T-cell (primary cell): Measurements from ENCODE around the gene CUX1. TPM values are rescaled to one million over a fixed set of nuclear protein-coding genes. Genes with fewer than 3 reads are reported as not detected.

ENCODE experiments used
- ATAC-seq, 4 experiments: fragments of 200-7000 bp in 3 of 4; fragments of 150-1000 bp in 1 of 4; cut with Tn5 transposase; replicated peaks in 1 of 4; 1 replicate in 3 of 4; 2 replicates in 1 of 4; pipeline ENCODE4 v1.10.0; 2021; ENCODE audit warnings: moderate library complexity in 3 of 4, mild to moderate bottlenecking in 2 of 4, moderate number of reproducible peaks in 1 of 4
- CTCF ChIA-PET, 2 donors: fragments of 300-600 bp; sonication (Branson Sonifier 250); formaldehyde crosslinking; loops; one replicate each; lab custom pipeline; 2022; ENCODE audit warnings: antibody characterized with exemption in 2 of 2; lab: Charles Lee
- POLR2A ChIA-PET, 2 donors: fragments of 300-600 bp; sonication (Branson Sonifier 250); formaldehyde crosslinking; loops; one replicate each; lab custom pipeline; 2022; ENCODE audit warnings: antibody characterized with exemption in 2 of 2; lab: Charles Lee
- DNase-seq, 35 experiments: peaks; one replicate each; pipeline versions ENCODE4 v3.0.0 to v3.0.0-alpha.2; 2013 to 2023
- H3K27ac ChIP-seq: one replicate; pipeline ENCODE4 v1.5.1; 2013; ENCODE audit warnings: low read length
- H3K27me3 ChIP-seq, 2 experiments: replicated peaks in 1 of 2; 1 replicate in 1 of 2; 2 replicates in 1 of 2; pipeline versions ENCODE4 v1.6.1 to v1.7.0; 2013; ENCODE audit warnings: low read length in 1 of 2, mixed read lengths in 1 of 2; ENCODE audit not compliant: control insufficient read depth in 2 of 2, insufficient read depth in 2 of 2; ENCODE audit errors: extremely low read depth in 1 of 2
- H3K36me3 ChIP-seq, 2 donors: 1 replicate in 1 of 2; 2 replicates in 1 of 2; pipeline versions ENCODE4 v1.6.1 to v1.7.0; 2013; ENCODE audit warnings: low read length in 1 of 2; ENCODE audit not compliant: control insufficient read depth in 2 of 2, insufficient read depth in 1 of 2; ENCODE audit errors: extremely low read depth in 1 of 2
- H3K4me1 ChIP-seq, 2 experiments: 1 replicate in 1 of 2; 2 replicates in 1 of 2; pipeline versions ENCODE4 v1.6.1 to v1.7.0; 2013; ENCODE audit warnings: low read length in 2 of 2, mixed read lengths in 1 of 2; ENCODE audit not compliant: insufficient read depth in 2 of 2, control insufficient read depth in 1 of 2; ENCODE audit errors: extremely low read depth in 1 of 2
- H3K4me3 ChIP-seq, 2 donors: 1 replicate in 1 of 2; 2 replicates in 1 of 2; pipeline versions ENCODE4 v1.5.1 to v1.7.0; 2013; ENCODE audit warnings: mild to moderate bottlenecking in 2 of 2, low read length in 1 of 2, moderate library complexity in 1 of 2; ENCODE audit not compliant: control insufficient read depth in 1 of 2; ENCODE audit errors: extremely low read depth in 1 of 2
- H3K9me3 ChIP-seq: 2 replicates; pipeline ENCODE4 v1.7.0; 2013
- H3K27ac Mint-ChIP-seq, 2 donors: one replicate each; pipeline ENCODE4 v1.8.0; 2020 to 2021; ENCODE audit warnings: mild to moderate bottlenecking in 2 of 2, mixed read lengths in 2 of 2
- H3K27me3 Mint-ChIP-seq, 2 donors: one replicate each; pipeline ENCODE4 v1.8.0; 2021 to 2022; ENCODE audit warnings: mixed read lengths in 2 of 2
- H3K36me3 Mint-ChIP-seq: one replicate; pipeline ENCODE4 v1.8.0; 2021; ENCODE audit warnings: mixed read lengths
- H3K4me1 Mint-ChIP-seq, 3 donors: one replicate each; pipeline ENCODE4 v1.8.0; 2020 to 2022; ENCODE audit warnings: mixed read lengths in 3 of 3, mild to moderate bottlenecking in 1 of 3
- H3K4me3 Mint-ChIP-seq, 3 donors: one replicate each; pipeline ENCODE4 v1.8.0; 2020 to 2022; ENCODE audit warnings: mild to moderate bottlenecking in 3 of 3, mixed read lengths in 3 of 3, moderate library complexity in 3 of 3
- H3K9me3 Mint-ChIP-seq, 3 donors: one replicate each; pipeline ENCODE4 v1.8.0; 2020 to 2022; ENCODE audit warnings: mixed read lengths in 3 of 3
- WGBS: methylation state at CpG from one replicate; pipeline ENCODE4 v1.1.5; 2013; ENCODE audit warnings: missing lambda C conversion rate; ENCODE audit not compliant: insufficient coverage; 5-methylcytosine and 5-hydroxymethylcytosine counted together
- total RNA-seq, 35 experiments: library from RNA in 6 of 35; stranded (reverse) in 6 of 35; fragments of 120-200 nt in 1 of 35; gene quantifications; one replicate each; pipeline versions ENCODE4 v1.2.1 to v1.2.4 and lab custom pipeline; 2013 to 2026

Gene CUX1
- total RNA-seq, 5 donors from 2014 or later (not counting 1 experiment from before 2014, with no cell fraction given): 36.9 to 50.2 (median 42.8) TPM

GRCh38 chr7:102149416-102149815 is 332.0 kb downstream of the CUX1 start:
- no peaks in the 10 kb centered on the region for H3K4me1 Mint-ChIP-seq
- no peaks in the 10 kb centered on the region for H3K9me3 Mint-ChIP-seq
- no peak overlapping the region for H3K27ac Mint-ChIP-seq
- Histone ChIP-seq H3K4me1 (no peaks in the 10 kb centered on the region), H3K4me3 (no peak overlapping the region), H3K36me3 (peaks cover 0 to 4% of the 10 kb centered on the region in 2 donors), H3K27ac (no peak overlapping the region), H3K27me3 (no peaks in the 10 kb centered on the region), H3K9me3 (no peaks in the 10 kb centered on the region)
- no peaks in the 10 kb centered on the region for H3K27me3 Mint-ChIP-seq
- no peak for ATAC-seq
- WGBS: 100% methylated on average over 10 of the region's 12 CpGs
- DNase-seq: no peak
- CTCF ChIA-PET: no interaction called here
- POLR2A ChIA-PET: no interaction called here
- H3K36me3 Mint-ChIP-seq: peaks cover 20% of the 10 kb centered on the region
- H3K4me3 Mint-ChIP-seq: no peak overlapping the region

- Histone ChIP-seq H3K36me3 (peaks cover 0 to 4% of the 10 kb centered on the region in 2 donors), H3K4me1 (no peaks in the 10 kb centered on the region), H3K4me3 (no peak overlapping the region), H3K27me3 (no peaks in the 10 kb centered on the region), H3K27ac (no peak overlapping the region), H3K9me3 (no peaks in the 10 kb centered on the region)
- H3K4me3 Mint-ChIP-seq: no peak overlapping the region
- H3K27ac Mint-ChIP-seq: no peak overlapping the region
- DNase-seq (no peak), ATAC-seq (no peak)
- H3K4me1 Mint-ChIP-seq: no peaks in the 10 kb centered on the region
- H3K36me3 Mint-ChIP-seq: peaks cover 17% of the 10 kb centered on the region
- no peaks in the 10 kb centered on the region for H3K9me3 Mint-ChIP-seq
- WGBS: 91% methylated on average over 12 of the region's 18 CpGs
- no peaks in the 10 kb centered on the region for H3K27me3 Mint-ChIP-seq
- ChIA-PET POLR2A (no interaction called here), CTCF (no interaction called here)
Measured at GRCh38 chr7:102150266-102150665, 332.8 kb downstream of the CUX1 start.

- Histone ChIP-seq H3K9me3 (no peaks in the 10 kb centered on the region), H3K36me3 (peaks cover 0 to 4% of the 10 kb centered on the region in 2 donors), H3K27ac (no peak overlapping the region), H3K4me3 (no peak overlapping the region), H3K27me3 (no peaks in the 10 kb centered on the region), H3K4me1 (no peaks in the 10 kb centered on the region)
- Mint-ChIP-seq H3K36me3 (peaks cover 15% of the 10 kb centered on the region), H3K27me3 (no peaks in the 10 kb centered on the region), H3K4me3 (no peak overlapping the region), H3K4me1 (no peaks in the 10 kb centered on the region), H3K9me3 (no peaks in the 10 kb centered on the region), H3K27ac (no peak overlapping the region)
- ATAC-seq (no peak), DNase-seq (no peak)
- ChIA-PET POLR2A (no interaction called here), CTCF (no interaction called here)
- WGBS: 91% methylated on average over 17 of the region's 21 CpGs
Measured at GRCh38 chr7:102152672-102153598, 335.5 kb downstream of the CUX1 start.

GRCh38 chr7:102153599-102153946 is 336.1 kb downstream of the CUX1 start:
- no peak for ATAC-seq
- no peak overlapping the region for H3K4me3 Mint-ChIP-seq

GRCh38 chr7:102154425-102154824 is 337.0 kb downstream of the CUX1 start:
- Histone ChIP-seq H3K4me1 (no peaks in the 10 kb centered on the region), H3K36me3 (peaks cover 2 to 10% of the 10 kb centered on the region in 2 donors), H3K9me3 (no peaks in the 10 kb centered on the region), H3K27ac (no peak overlapping the region), H3K27me3 (no peaks in the 10 kb centered on the region), H3K4me3 (no peak overlapping the region)
- no peak for ATAC-seq
- POLR2A ChIA-PET: no interaction called here
- Mint-ChIP-seq H3K27ac (no peak overlapping the region), H3K27me3 (no peaks in the 10 kb centered on the region), H3K4me1 (no peaks in the 10 kb centered on the region), H3K36me3 (peaks cover 22% of the 10 kb centered on the region), H3K9me3 (no peaks in the 10 kb centered on the region), H3K4me3 (no peak overlapping the region)
- DNase-seq: no peak
- no CpG with 5 or more reads among the region's 3 CpGs for WGBS
- CTCF ChIA-PET: no interaction called here

More at GRCh38 chr7:102153599-102153946, 336.1 kb downstream of the CUX1 start:
- Mint-ChIP-seq H3K9me3 (no peaks in the 10 kb centered on the region), H3K27me3 (no peaks in the 10 kb centered on the region), H3K4me1 (no peaks in the 10 kb centered on the region), H3K36me3 (peaks cover 21% of the 10 kb centered on the region), H3K27ac (no peak overlapping the region)
- peaks cover 2 to 8% of the 10 kb centered on the region in 2 donors for H3K36me3 ChIP-seq
- H3K9me3 ChIP-seq: no peaks in the 10 kb centered on the region
- H3K4me3 ChIP-seq: no peak overlapping the region
- no peak for DNase-seq
- H3K27me3 ChIP-seq: no peaks in the 10 kb centered on the region
- no peak overlapping the region for H3K27ac ChIP-seq
- no peaks in the 10 kb centered on the region for H3K4me1 ChIP-seq
- WGBS: 100% methylated on average over 5 of the region's 7 CpGs
- POLR2A ChIA-PET: no interaction called here
- CTCF ChIA-PET: no interaction called here

GRCh38 chr7:102155821-102156441 is 338.5 kb downstream of the CUX1 start:
- H3K27ac ChIP-seq: no peak overlapping the region
- no peaks in the 10 kb centered on the region for H3K9me3 Mint-ChIP-seq
- no peak for ATAC-seq
- no peaks in the 10 kb centered on the region for H3K27me3 ChIP-seq
- 91% methylated on average over 8 of the region's 10 CpGs for WGBS
- H3K4me1 ChIP-seq: no peaks in the 10 kb centered on the region
- no peak overlapping the region for H3K4me3 ChIP-seq
- no peak for DNase-seq
- no peaks in the 10 kb centered on the region for H3K4me1 Mint-ChIP-seq
- ChIA-PET POLR2A (no interaction called here), CTCF (no interaction called here)
- H3K36me3 Mint-ChIP-seq: peaks cover 18% of the 10 kb centered on the region
- peaks cover 2 to 10% of the 10 kb centered on the region in 2 donors for H3K36me3 ChIP-seq
- no peaks in the 10 kb centered on the region for H3K27me3 Mint-ChIP-seq
- H3K4me3 Mint-ChIP-seq: no peak overlapping the region
- no peaks in the 10 kb centered on the region for H3K9me3 ChIP-seq
- no peak overlapping the region for H3K27ac Mint-ChIP-seq
